Activated CD4-positive, alpha-beta T cell treated with anti-CD3 and anti-CD28 coated beads for 36 hours (primary cell): ENCODE data around the gene MMD. TPM values are rescaled to one million over a fixed set of nuclear protein-coding genes. Genes with fewer than 3 reads are reported as not detected.

ENCODE experiments used
- ATAC-seq: fragments of 200-7000 bp; cut with Tn5 transposase; one replicate; pipeline ENCODE4 v1.10.0; 2021; ENCODE audit warnings: mild to moderate bottlenecking, moderate library complexity
- CTCF ChIA-PET: fragments of 350-600 bp; sonication (Branson Sonifier 250); formaldehyde crosslinking; loops from one replicate; lab custom pipeline; 2021; ENCODE audit warnings: antibody characterized with exemption; lab: Charles Lee
- POLR2A ChIA-PET: fragments of 350-600 bp; sonication (Branson Sonifier 250); formaldehyde crosslinking; loops from one replicate; lab custom pipeline; 2021; ENCODE audit warnings: antibody characterized with exemption, inconsistent platforms; lab: Charles Lee
- DNase-seq: peaks from one replicate; pipeline ENCODE4 v3.0.0-alpha.2; 2020
- H3K27ac Mint-ChIP-seq: one replicate; pipeline ENCODE4 v1.8.0; 2021; ENCODE audit warnings: mixed read lengths
- H3K27me3 Mint-ChIP-seq: one replicate; pipeline ENCODE4 v1.8.0; 2021; ENCODE audit warnings: mixed read lengths
- H3K36me3 Mint-ChIP-seq: one replicate; pipeline ENCODE4 v1.8.0; 2021; ENCODE audit warnings: low read depth, mixed read lengths
- H3K4me1 Mint-ChIP-seq: one replicate; pipeline ENCODE4 v1.8.0; 2021; ENCODE audit warnings: mixed read lengths
- H3K4me3 Mint-ChIP-seq: one replicate; pipeline ENCODE4 v1.8.0; 2021; ENCODE audit warnings: mild to moderate bottlenecking, moderate library complexity, mixed read lengths
- H3K9me3 Mint-ChIP-seq: one replicate; pipeline ENCODE4 v1.8.0; 2021; ENCODE audit warnings: low read depth, mixed read lengths
- intact Hi-C, 2 experiments: fragments of 100-400 bp; cut with DNase I in 1 of 2; cut with micrococcal nuclease in 1 of 2; formaldehyde crosslinking; loops; one replicate each; pipeline versions ENCODE4 v1.14.2 to v1.15.1; 2022 to 2024; cut with DNase I, micrococcal nuclease
- total RNA-seq, 2 experiments: library from RNA; stranded (reverse); gene quantifications; one replicate each; pipeline ENCODE4 v1.2.3, GENCODE V29; 2021

The MMD gene
- total RNA-seq, 2 experiments from 2014 or later = 17.4 to 19.6 TPM

- Mint-ChIP-seq H3K4me1 (no peaks in the 10 kb centered on the region), H3K36me3 (no peaks in the 10 kb centered on the region), H3K9me3 (no peaks in the 10 kb centered on the region), H3K27ac (no peak overlapping the region), H3K4me3 (no peak overlapping the region), H3K27me3 (peaks cover 11% of the 10 kb centered on the region)
- DNase-seq (no peak), ATAC-seq (no peak)
- CTCF ChIA-PET = no interaction called here
- intact Hi-C loops = no loop called here
- POLR2A ChIA-PET = no interaction called here
These were observed 21.5 kb upstream of the MMD start for GRCh38 chr17:55442953-55443683.

- Mint-ChIP-seq H3K4me1 (peaks cover 1% of the 10 kb centered on the region), H3K36me3 (no peaks in the 10 kb centered on the region), H3K9me3 (no peaks in the 10 kb centered on the region), H3K27me3 (peaks cover 10% of the 10 kb centered on the region), H3K27ac (no peak overlapping the region), H3K4me3 (no peak overlapping the region)
- CTCF ChIA-PET = interaction anchor here (0.7 kb wide), 1 partner anchor 11 kb away, joined by 3 read pairs; no protein-coding TSS in a partner anchor
- intact Hi-C loops = no loop called here
- ATAC-seq (no peak), DNase-seq (no peak)
- POLR2A ChIA-PET = no interaction called here
These were observed 20.8 kb upstream of the MMD start for GRCh38 chr17:55442462-55442861.

GRCh38 chr17:55441544-55441943 is 19.9 kb upstream of the MMD start:
- CTCF ChIA-PET = interaction anchor here (0.7 to 1.5 kb wide), 2 partner anchors 9 to 10 kb away, joined by 3 to 4 read pairs; no protein-coding TSS in a partner anchor

DNA sequence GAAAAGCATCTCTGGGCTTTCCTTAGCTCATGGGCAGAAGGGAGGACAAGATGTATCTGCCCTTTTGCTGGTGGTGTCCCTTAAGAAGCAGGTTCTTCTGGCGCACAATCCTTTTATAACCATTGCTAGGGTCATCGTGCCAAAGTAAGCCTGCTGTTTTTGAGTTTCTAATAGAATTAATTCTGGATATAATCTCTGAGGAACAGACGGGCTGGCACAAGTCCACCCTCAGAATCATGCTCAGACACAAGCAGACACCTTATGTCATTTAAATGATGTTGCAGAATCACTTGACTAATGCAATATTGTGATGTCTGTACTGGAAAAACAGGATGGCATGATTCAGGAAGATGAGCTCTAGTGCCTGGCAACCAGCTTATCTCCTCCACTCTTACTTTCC is 18.8 kb upstream of the MMD start:
- CTCF ChIA-PET = interaction anchor here (1.5 kb wide), 1 partner anchor 7 kb away, joined by 4 read pairs; no protein-coding TSS in a partner anchor
- H3K4me3 Mint-ChIP-seq = no peak overlapping the region

More at GRCh38 chr17:55441544-55441943, 19.9 kb upstream of the MMD start:
- Mint-ChIP-seq H3K36me3 (no peaks in the 10 kb centered on the region), H3K4me3 (no peak overlapping the region), H3K27ac (no peak overlapping the region), H3K27me3 (peaks cover 12% of the 10 kb centered on the region), H3K9me3 (no peaks in the 10 kb centered on the region), H3K4me1 (peaks cover 10% of the 10 kb centered on the region)
- DNase-seq (no peak), ATAC-seq (peak; percentile 49)
- POLR2A ChIA-PET = no interaction called here
- intact Hi-C loops = no loop called here

DNA sequence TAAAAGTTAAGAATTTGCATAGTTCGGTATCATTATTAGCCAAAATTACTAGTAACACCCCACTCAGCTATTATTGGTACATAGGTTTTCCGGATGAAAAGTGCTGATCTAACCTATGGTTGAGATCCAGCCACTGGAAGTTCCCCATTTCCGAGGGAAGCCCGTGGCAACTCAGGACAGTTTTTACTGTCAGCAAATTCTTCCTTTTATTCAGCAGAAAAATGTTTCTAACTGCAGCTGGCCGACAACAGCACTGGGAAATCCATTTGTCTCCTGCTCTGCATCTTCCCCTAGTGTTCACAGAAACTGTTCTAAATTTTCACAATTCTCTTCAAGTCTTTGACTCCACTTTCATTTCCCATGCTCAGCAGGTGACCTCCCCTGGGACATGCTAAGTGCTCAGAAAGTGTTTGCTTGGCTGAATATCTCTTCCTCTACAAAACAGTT is 15.5 kb upstream of the MMD start:
- no peak for ATAC-seq
- Mint-ChIP-seq H3K9me3 (no peaks in the 10 kb centered on the region), H3K4me1 (peaks cover 43% of the 10 kb centered on the region), H3K36me3 (no peaks in the 10 kb centered on the region), H3K4me3 (no peak overlapping the region), H3K27ac (no peak overlapping the region), H3K27me3 (peaks cover 16% of the 10 kb centered on the region)
- intact Hi-C loops = loop anchor here in 1 of 2 experiments (5.0 kb wide), 1 partner anchor 1350 kb away; no protein-coding TSS in a partner anchor
- ChIA-PET CTCF (no interaction called here), POLR2A (no interaction called here)
- no peak for DNase-seq

More for the DNA sequence above, 18.8 kb upstream of the MMD start:
- ATAC-seq (no peak), DNase-seq (no peak)
- H3K9me3 Mint-ChIP-seq = no peaks in the 10 kb centered on the region
- no peaks in the 10 kb centered on the region for H3K36me3 Mint-ChIP-seq
- POLR2A ChIA-PET = no interaction called here
- peaks cover 17% of the 10 kb centered on the region for H3K4me1 Mint-ChIP-seq
- intact Hi-C loops = no loop called here
- H3K27ac Mint-ChIP-seq = no peak overlapping the region
- peaks cover 15% of the 10 kb centered on the region for H3K27me3 Mint-ChIP-seq

GRCh38 chr17:55436224-55437158 is 14.9 kb upstream of the MMD start:
- Mint-ChIP-seq H3K4me1 (peaks cover 43% of the 10 kb centered on the region), H3K4me3 (no peak overlapping the region), H3K27ac (no peak overlapping the region), H3K36me3 (no peaks in the 10 kb centered on the region), H3K9me3 (no peaks in the 10 kb centered on the region), H3K27me3 (peaks cover 16% of the 10 kb centered on the region)
- intact Hi-C loops = loop anchor here in 1 of 2 experiments (1.0 to 5.0 kb wide), 2 partner anchors 23 to 1351 kb away; no protein-coding TSS in a partner anchor
- ChIA-PET POLR2A (interaction anchor here (0.8 kb wide), 1 partner anchor 140 kb away, joined by 3 read pairs; no protein-coding TSS in a partner anchor), CTCF (no interaction called here)
- peak; percentile 56 for ATAC-seq
- DNase-seq = no peak

DNA sequence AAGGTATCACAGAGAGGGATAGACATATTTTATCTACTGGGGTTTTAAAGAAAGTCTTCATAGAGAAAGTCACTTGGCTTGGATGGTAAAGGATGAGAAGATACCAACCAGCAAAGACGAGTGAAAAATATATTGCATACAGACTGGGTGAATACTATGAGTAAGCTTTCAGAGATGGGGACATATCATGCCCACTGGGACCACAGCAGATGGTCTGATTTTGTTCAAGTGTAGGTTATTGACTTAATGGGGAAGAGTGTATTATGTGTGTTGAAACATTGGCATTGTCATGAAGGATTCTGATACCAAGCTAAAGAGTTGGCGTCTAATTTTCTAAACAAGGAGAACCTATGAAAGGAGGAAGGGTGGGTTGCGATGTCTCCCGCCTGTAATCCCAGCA is 13.8 kb upstream of the MMD start:
- no peak for DNase-seq
- ATAC-seq = no peak
- peaks cover 43% of the 10 kb centered on the region for H3K4me1 Mint-ChIP-seq
- ChIA-PET CTCF (no interaction called here), POLR2A (no interaction called here)
- intact Hi-C loops = loop anchor here in 1 of 2 experiments (5.0 kb wide), 1 partner anchor 1352 kb away; no protein-coding TSS in a partner anchor
- no peak overlapping the region for H3K27ac Mint-ChIP-seq
- no peak overlapping the region for H3K4me3 Mint-ChIP-seq
- H3K36me3 Mint-ChIP-seq = no peaks in the 10 kb centered on the region
- H3K27me3 Mint-ChIP-seq = peaks cover 14% of the 10 kb centered on the region
- no peaks in the 10 kb centered on the region for H3K9me3 Mint-ChIP-seq

DNA sequence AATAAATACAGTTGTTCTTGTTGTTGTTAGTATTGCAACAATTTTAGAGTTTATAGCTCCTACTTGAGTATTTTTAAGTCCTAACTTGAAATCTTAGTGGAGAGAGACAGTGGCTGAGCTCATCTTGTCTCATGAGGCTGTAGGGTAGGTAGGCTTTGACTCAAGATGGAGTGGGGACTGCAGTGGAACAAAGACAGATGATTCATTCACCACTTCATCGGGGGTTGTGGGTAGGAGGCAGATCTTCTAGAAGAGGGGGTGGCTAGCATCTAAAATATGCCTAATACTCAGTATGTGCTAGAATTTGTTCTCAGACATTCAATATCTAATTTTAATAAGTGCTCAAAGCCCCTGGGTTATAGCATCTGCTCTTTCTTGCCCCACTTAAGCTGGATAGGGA is 13.1 kb upstream of the MMD start:
- CTCF ChIA-PET = interaction anchor here (0.9 kb wide), 1 partner anchor 78 kb away, joined by 3 read pairs; no protein-coding TSS in a partner anchor
- intact Hi-C loops = loop anchor here in 1 of 2 experiments (5.0 kb wide), 1 partner anchor 1353 kb away; no protein-coding TSS in a partner anchor
- peaks cover 12% of the 10 kb centered on the region for H3K27me3 Mint-ChIP-seq
- no peaks in the 10 kb centered on the region for H3K36me3 Mint-ChIP-seq
- no peak overlapping the region for H3K27ac Mint-ChIP-seq
- no peak overlapping the region for H3K4me3 Mint-ChIP-seq
- ATAC-seq = peak; percentile 83
- POLR2A ChIA-PET = no interaction called here
- DNase-seq = peak; percentile 46
- H3K9me3 Mint-ChIP-seq = no peaks in the 10 kb centered on the region
- peaks cover 43% of the 10 kb centered on the region for H3K4me1 Mint-ChIP-seq

GRCh38 chr17:55433629-55434422 is 12.2 kb upstream of the MMD start:
- ATAC-seq (no peak), DNase-seq (no peak)
- H3K9me3 Mint-ChIP-seq = no peaks in the 10 kb centered on the region
- H3K27me3 Mint-ChIP-seq = peaks cover 14% of the 10 kb centered on the region
- no peaks in the 10 kb centered on the region for H3K36me3 Mint-ChIP-seq
- CTCF ChIA-PET = interaction anchor here (0.5 to 1.8 kb wide), 5 partner anchors 7 to 1709 kb away, joined by 3 to 5 read pairs (median 3); no protein-coding TSS in a partner anchor
- intact Hi-C loops = no loop called here
- POLR2A ChIA-PET = no interaction called here
- no peak overlapping the region for H3K4me3 Mint-ChIP-seq
- H3K27ac Mint-ChIP-seq = no peak overlapping the region
- H3K4me1 Mint-ChIP-seq = peaks cover 43% of the 10 kb centered on the region

- Mint-ChIP-seq H3K36me3 (no peaks in the 10 kb centered on the region), H3K27me3 (peaks cover 12% of the 10 kb centered on the region), H3K27ac (no peak overlapping the region), H3K4me3 (no peak overlapping the region), H3K9me3 (no peaks in the 10 kb centered on the region), H3K4me1 (peaks cover 43% of the 10 kb centered on the region)
- ATAC-seq = no peak
- intact Hi-C loops = no loop called here
- ChIA-PET CTCF (interaction anchor here (0.7 to 2.0 kb wide), 5 partner anchors 8 to 489 kb away, joined by 3 to 5 read pairs (median 4); no protein-coding TSS in a partner anchor), POLR2A (interaction anchor here (0.6 kb wide), 1 partner anchor 195 kb away, joined by 3 read pairs; no protein-coding TSS in a partner anchor)
- DNase-seq = no peak
These were observed 11.5 kb upstream of the MMD start for GRCh38 chr17:55433029-55433628.
